ENCODE results near the gene SLX4.
"Not testable (repeated sequence)": the region's sequence is repeated elsewhere in the genome, so short reads cannot be mapped to it uniquely, and the experiment has no call there.

Gene SLX4

DNA sequence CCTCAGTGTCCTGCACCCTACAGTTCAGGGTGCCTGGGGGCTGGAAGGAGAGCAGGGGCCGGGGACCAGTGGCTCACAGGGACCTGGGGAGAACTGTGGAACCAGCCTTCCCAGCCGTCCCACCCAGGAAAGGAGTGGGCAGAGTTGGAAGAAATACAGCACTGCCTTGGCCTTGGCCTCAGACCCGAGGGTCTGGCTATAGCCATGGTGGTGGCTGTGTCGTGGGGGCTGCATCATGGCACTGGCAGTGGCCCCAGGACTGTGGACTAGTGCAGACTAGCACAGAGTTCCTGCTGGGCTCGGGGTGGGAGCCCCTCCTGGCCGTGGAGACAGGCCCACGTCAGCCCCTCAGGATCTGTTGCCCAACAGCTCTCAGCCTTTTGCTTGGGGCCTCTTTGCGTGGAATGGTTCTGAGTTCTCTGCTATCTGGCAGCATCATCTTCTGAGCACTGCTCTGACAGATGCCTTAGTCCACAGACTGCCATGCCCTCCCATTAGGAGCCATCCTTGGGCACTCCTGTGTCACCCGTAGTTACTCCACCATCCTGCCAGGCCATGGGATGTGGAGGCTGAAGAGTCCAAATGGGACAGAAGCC lies 30.5 kb upstream of the SLX4 start:
- DNase-seq, result no peak

GRCh38 chr16:3640632-3641501 lies 29.5 kb upstream of the SLX4 start:
- no peak for DNase-seq

DNA sequence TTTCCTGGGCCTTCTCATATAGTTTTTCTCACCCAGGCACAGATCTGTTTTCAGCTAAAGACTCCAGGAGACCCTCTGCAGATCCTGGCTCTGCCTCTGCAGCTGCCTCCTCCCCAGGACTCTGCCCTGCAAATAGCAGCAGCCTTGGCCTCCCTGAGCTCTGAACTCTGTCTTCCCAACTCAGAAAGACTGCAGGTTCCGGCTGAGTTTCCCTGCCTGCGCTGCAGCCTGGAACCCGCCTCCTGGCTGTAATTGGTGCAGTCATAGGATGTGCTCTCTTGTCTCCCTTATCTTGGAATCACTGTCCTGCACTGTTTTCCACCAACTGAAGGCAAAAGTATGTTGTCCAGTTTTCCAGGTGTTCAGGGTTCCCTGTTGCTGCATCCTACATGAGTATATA lies 28.8 kb upstream of the SLX4 start:
- DNase-seq, result no peak

DNA sequence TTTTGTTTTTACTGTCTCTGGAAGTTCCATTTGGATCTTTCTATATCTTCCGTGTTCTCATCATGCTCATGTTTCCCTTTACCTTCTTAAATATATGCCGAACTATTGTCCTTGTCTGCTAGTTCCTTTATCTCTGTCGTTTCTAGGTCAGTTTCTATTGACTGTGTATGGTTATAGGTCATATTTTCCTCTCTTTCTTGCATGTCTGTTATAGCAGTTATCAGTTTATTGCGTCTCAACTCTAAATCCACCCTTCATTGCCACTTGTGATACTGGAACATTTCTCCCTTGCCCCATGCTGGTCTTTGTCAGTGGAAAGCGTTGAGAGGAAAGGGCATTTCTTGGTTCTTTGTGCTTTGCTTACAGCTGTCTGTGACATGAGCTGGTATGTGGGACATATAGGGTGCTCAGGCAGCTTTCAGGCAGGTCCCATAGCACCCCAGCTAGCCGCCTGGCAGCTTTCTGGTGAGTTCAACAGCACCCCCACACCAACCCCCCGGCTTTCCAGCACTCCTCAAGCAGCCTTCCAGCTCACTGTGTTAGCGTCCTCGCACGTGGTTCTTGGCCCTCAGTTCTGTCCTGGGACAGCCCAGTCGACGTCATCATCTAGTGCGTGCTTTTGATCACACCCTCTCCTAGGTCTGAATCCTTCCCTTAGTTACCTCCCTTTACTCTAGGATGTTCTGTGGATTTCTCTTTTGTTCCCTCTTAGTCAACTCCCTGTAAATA lies 27.7 kb upstream of the SLX4 start:
- DNase-seq, result no peak

- DNase-seq, result peak; percentile 20
Measured at GRCh38 chr16:3637371-3637923, 26.0 kb upstream of the SLX4 start.

- DNase-seq, result no peak
Measured at GRCh38 chr16:3625911-3626732, 14.7 kb upstream of the SLX4 start.

DNA sequence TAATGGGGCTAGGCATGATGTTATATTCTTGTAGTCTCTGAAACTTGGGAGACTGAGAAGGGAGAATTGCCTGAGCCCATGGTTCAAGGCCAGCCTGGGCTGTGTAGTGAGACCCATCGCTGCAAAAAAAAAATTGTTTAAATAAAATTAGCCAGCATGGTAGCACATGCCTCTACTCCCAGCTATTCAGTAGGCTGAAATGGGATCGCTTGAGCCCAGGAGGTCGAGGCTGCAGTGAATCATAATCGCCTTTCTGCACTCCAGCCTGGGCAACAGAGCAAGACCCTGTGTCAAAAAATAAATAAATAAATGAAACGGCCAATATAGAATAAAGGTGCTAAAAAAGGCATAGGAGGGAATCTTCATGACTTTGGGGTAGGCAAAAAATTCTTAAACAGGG lies 13.9 kb upstream of the SLX4 start:
- no peak for DNase-seq

DNA sequence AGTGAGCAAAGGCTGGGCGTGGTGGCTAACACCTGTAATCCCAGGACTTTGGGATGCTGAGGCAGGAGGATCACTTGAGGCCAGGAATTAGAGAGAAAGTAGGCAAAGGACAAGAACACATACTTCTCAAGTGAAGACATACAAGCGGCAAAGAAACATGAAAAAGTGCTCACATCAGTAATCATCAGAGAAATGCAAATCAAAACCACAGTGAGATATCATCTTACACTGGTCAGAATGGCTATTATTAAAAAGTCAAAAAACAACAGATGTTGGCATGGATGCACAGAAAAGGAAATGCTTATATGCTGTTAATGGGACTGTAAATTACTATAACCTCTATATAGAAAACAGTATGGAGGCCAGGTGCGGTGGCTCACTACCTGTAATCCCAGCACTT lies 12.2 kb upstream of the SLX4 start:
- DNase-seq, result no peak

GRCh38 chr16:3618769-3619141 lies 7.3 kb upstream of the SLX4 start:
- DNase-seq, result no peak

DNA sequence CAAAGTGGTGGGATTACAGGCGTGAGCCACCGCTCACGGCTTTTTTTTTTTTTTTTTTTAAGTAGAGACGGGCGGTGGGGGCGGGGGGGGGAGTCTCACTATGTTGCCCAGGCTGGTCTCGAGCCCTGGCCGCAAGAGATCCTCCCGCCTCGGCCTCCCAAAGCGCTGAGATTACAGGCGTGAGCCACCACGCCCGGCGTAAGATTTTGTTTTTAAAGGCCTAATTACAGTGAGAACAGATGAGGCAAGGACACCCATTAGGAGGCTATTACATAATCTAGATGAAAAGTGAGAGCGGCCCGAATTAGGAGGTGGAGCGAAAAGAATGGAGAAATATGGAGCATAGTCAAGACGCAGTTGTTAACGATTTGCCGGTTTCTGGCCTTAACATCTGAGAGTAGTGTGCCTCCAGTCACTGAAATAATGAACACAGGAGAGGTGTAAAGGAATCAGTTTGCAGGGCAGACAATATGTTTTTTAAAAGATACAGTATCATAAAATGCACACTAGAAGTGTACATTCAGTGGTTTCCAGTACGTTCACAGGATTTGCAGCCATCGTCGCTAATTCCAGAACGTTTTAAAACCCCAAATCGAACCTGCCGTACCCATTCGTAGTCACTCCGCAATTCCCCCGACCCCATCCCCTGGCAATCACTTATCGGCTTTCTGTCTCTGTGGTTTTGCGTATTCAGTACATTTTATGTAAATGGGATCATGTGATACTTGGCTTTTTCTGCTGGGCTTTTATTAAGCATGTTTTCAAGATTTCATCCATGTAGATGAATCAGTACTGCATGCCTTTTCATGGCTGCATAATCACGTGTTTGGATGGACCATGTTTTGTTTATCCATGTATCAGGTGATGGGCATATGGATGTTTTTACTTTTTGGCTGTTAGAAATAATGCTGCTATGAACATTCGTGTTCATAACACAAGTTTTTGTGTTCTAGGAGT lies 1.4 kb upstream of the SLX4 start:
- DNase-seq, result no peak

DNA sequence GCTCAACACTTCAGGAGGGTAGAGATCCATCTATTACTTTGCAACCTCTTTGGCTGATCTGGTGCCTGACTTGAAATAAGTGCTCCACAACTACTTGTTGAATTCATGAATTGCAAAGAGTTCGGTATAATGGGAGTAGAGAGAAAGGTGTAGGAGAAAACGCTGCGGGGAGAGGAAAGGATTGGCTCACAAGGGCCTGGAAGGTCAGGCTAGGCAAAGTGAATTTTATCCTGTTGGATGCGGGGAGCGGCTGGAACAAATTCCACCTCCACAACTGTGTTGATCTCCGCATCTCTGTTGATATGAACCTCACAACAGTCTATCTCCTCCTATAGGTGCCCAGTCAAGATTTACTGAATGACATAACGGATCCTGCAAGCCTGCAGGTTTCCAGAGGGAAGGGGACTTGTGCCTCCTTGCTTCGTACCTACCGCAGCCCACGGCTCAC lies 684 bp downstream of the SLX4 start:
- DNase-seq, result no peak

DNA sequence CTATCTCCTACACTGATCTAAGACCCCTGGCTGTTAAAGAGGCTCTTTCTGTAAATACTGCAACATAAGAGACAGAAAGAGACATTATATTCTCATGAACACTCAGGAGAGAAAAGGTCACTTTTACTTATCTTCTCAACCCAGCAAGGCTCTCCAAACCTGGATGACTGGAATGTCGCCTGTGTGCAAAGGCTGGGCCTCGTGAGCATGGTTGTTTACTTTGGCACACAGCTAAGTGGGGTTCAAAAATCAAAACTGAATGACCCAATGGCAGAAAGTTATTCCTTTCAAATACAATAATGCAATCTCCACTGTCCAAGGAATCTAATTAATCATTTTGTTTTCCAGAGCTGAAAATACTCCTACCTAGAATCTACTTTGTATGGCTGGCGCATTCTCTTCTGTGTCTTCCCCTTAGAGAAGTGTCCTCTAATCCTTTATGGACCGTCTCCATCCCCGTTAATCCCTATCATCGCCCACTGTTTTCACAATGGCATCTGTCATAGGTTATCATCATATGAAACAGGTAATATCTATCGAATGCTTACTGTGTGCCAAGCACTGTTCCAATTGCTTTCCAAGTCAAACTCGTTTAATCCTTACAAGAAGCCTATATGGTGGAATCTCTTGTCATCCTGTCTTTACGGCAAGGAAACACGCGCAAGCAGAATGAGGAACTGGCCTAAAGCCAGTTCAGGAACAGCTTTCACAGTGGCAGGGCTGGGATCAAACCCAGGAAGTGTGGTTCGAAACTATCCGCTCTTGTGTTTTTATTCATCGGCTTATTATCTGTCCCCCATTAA lies 1.3 kb downstream of the SLX4 start:
- no peak for DNase-seq

- DNase-seq, result not testable (repeated sequence)
Measured at GRCh38 chr16:3608976-3609375, 2.4 kb downstream of the SLX4 start.

- no peak for DNase-seq
Measured at GRCh38 chr16:3608069-3608468, 3.3 kb downstream of the SLX4 start.

DNA sequence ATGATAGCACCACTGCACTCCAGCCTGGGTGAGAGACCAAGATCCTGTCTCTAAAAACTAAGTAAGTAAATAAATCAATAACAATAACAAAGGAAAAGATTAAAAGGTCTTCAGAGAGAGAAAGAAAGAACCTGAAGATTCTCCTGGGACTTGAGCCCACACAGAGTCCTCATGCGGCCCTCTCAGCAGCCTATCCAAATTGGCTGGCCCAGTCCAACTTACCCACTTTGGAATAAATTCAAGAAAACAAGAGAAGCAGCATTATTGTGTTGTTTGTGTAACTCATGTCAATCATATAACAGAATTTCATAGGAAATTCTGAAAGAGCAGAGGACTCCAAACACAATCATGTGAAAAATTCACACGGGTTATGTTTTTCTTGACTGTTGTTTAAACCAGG lies 3.8 kb downstream of the SLX4 start:
- no peak for DNase-seq

DNA sequence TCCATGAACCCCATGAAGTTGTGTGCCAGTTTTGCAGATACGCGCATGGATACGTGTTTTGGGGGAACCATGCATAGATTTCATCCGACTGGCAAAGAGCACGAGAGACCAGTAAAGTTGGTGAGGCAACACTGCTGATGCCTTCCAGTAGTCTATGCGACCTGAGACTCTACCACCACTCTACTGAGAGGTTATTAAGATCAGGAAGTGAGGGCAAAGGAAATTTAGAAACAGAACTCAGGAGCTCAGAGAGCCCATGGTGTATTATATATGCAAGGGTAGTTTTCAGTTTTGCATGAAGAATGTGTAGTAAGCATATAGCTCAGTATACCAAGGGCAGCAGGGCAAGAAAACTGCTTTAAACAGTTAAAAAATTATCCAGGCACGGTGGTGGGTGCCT lies 4.2 kb downstream of the SLX4 start:
- DNase-seq, result no peak

DNA sequence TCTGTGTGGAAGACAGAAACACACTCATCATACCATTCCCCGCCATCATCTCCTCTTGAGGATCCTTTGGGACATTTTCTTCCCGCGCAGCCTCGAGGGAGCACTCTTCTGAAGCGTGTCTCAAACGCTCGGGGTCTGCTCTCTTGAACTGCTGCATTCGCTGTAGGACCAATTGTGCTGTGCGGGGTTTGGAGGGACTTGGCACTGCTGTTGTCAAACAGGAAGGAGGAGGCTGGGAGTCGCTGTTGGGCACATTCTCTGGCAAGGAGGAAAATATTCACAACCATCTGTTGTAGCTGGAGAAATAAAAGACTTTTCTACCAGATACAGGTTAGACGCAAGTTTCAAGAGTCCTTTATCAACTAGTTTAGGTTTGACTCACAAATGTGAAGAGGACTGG lies 5.0 kb downstream of the SLX4 start:
- DNase-seq, result no peak

DNA sequence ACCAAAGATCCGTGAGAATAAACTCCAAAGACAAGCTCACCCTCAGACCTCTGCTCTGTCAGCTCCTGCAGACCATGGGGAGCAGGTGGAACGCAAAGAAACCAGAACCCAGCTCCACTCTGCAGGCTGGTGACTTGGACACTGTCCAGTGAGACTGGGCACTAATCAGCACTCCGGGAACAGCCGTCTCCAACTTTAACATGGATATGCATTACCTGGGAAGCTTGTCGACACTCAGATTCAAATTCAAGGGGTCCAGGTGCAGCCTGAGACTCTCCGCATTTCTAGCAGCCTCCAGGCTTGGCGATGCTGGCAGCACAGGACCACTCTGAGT lies 9.1 kb downstream of the SLX4 start:
- DNase-seq, result no peak

- no peak for DNase-seq
Measured at GRCh38 chr16:3601614-3602319, 9.6 kb downstream of the SLX4 start.

GRCh38 chr16:3599922-3600321 lies 11.5 kb downstream of the SLX4 start:
- DNase-seq, result no peak

All from activated naive CD4-positive, alpha-beta T cell treated with Interleukin-2 at 50 U/mL for 16 hours (primary cell).